NCI-H187 (cell line): ENCODE data around the gene DPEP1.
"Not testable (repeated sequence)": the region's sequence is repeated elsewhere in the genome, so short reads cannot be mapped to it uniquely, and the experiment has no call there.

ENCODE experiments used
- DNase-seq, 2 experiments: peaks; one replicate each; lab custom pipeline; 2025; lab: John Stamatoyannopoulos, UW

Gene DPEP1

DNA sequence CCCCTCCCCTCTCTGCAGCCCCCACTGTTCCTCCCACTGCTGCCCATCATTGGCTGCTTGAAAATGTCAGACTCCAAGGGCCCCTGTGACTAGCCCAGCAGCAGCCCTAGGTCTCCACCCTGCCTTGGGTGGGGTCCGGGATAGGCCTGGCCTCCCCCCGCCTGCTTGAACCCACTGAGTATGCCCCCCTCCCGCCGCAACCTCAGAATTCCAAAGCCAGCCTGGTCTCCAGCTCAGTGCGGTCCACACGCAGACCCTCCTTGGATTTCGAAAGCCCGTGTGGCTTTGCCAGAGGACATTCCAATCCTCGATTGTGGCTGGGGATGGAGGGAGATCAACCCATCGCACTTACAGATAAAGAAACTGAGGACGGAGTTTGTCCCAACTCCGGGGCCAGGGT, 6.4 kb downstream of the DPEP1 start:
- DNase-seq: no peak

DNA sequence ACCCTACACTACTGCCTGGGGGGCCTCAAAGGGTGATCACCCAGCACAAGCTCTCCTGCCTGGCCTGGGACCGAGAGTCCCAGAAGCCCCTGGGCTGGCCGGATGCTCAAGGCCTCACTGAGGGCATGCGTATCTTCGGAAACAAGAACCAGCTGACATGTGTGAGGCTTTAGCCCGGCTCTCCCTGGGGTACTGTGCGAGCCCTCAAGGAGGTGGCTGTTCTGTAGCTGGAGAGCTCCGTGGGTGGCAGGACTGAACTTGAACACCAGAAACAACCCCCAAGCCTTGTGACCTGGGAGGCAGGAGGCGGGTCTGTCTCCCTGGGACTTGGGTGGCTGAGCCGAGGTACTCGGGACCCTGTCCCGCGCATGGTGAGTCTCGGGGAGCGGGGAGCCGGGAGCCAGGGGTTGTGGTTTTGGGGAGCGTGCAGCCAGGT, 7.0 kb downstream of the DPEP1 start:
- no peak for DNase-seq

DNA sequence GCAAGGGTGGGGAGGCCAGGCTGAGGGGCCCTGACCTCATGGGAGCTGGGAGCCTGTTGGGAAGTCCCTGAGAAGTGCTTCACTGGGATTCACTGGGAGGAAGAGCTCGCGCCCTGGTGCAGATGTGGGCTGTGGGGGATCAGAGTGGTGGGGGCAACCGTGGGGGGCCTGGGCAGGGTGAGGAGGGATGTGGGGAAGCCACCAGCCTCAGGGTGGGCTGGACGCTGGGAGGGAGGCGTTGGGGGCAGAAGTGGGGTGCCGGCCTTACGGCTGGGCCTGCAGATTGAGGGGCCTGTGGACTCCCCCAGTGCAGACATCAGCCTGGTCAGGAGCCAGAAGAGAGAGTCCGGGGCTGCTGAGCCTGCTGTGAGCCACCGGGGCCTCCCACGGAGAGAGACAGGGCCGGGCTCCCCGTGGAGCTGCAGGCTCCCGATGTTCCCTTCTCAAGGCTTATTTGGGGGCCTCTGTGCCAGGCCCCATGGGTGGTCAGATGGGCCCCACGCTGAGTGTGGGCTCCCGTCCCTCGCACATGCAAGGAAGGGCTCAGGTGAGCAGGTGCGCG, 7.8 kb downstream of the DPEP1 start:
- no peak for DNase-seq

DNA sequence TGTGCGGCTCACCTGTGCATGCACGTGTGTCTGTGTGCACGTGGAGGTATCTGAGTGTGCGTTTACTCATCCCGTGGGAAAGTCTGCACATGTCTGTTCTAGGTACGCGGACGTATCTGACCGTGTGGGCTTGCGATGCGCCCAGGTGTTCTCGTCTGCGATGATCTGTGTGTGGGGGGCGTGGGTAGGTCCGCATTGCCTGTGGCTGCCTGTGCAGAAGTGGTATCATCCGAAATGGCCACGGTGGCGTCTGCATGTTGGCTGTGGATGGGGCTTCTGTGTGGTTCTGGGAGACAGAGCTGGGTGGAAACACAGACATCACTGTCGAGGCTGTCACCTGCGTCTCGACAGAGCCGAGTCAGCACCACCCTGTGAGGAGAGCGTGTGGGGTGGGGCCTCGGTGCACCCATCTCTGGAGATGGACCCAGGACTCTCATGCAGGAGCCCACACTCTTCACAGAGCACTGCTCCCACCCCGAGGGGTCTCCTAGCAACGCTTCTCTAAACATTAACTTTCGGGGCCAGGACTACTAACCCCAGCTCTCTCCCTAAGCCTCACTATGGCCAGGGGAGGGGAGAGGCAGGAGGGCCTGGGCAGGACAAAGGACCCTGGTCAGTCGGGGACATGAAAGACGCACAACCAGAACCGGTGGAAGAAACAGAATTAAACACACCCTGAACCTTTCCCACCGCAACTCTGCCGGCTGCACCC, 8.4 kb downstream of the DPEP1 start:
- no peak for DNase-seq

DNA sequence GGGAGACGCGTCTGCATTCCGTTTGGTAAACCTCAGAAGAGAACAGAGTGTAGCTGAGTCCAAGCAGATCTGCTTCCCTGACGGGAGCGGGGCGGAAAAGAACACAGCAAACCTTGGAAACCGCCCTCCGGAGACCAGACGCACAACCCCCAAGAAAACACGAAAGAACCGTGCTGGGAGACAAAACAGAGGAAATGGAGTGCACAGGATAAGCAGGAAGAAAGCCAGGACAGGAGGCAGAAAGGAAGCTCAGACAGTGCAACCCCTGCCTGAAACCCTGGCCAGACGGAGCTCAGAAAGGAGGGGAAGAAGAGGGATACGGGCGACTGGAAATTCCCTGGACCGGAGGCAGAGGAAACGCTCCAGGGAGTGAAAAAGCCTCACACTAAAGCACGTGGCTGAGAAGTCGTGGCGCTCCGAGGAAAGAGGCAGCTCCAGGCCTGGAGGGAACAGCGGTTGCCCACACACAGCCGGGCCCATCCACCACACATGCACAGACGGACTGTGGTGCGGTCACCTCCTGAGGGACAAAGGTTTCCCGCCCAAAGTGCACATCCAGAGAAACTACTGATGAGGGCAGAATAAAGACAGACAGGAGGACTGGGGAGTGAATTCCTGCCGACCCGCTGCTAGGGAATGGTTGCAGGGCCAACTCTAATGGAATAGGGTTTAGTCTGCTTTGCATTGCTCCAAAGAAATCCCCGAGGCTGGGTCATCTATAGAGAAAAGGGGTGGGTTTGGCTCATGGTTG, 10.2 kb downstream of the DPEP1 start:
- peak in 1 of 2 experiments; percentile 0 for DNase-seq

DNA sequence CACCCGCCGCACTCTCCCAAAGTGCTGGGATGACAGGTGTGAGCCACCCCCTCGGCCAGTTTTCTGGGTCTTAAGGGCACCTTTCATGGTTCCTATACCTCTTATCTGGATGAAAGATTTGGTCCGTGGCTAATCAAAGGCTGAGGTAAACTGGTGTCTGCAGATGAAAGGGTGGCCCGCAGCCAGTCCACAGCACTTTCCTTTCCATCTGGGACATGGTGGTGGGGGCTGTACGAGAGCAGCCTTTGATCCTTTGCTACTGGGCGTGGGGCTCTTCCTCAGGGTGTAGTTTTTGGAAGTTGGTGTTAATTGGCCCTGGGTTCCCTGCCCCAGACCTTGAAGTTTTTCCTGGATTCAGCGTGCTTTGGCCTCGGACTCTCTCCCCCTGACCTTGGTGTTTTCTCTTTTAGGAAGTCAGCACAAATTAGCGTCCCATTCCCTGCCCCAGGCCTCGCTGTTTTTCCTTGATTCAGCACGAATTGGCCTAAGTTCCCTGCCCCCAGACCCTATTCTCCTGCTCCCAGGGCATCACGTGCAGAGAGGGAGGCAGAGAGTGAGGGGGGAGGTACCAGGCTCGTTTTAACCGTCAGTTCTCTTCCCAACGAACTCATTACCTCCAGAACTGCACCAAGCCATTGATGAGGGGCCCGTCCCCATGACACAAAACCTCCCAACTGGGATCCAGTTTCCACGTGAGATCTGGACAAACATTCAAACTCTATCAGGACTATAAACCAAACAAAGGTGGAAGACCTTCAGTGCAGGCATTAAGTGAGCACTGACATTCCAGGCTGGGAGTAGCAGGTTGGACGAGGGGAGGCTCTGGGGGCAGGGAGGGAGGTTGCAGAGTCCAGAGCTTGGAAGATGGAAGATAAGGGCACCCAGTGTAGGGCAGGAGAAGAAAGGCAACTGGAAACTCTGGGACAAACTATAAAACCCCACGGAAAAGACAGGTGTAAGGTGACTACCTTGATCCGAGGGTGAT, 11.6 kb downstream of the DPEP1 start:
- DNase-seq: no peak

DNA sequence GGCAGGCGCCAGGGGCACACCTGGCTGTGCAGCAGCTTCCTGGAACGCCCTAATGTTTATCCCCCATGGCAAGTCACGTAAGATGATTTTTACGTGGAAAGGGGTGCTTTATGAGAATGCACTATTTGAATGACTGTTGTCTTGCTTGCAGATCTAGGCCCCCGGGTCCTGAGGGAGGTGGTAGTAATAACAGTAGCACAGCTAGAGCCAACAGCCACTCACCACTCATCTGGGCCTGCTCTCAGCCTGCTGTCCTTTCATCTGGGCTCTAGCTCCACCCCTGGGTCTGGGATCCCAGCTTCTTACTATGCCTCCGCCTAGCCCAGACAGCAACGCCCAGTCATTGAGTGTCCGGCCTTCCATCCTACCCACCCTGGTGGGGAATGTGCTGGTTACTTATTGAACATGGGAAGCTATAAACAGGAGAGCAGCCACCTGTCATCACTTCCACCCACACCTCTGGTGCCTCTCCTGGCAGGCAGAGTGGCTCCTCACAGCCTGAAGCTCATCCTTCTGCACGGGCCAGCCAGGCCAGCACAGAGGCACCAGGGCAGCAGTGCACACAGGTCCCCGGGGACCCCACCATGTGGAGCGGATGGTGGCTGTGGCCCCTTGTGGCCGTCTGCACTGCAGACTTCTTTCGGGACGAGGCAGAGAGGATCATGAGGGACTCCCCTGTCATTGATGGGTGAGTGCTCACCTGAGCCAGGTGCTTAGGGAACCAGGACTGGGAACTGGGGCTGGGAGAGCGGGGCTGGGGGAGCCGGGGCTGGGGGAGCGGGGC, 16.6 kb downstream of the DPEP1 start:
- DNase-seq: no peak

DNA sequence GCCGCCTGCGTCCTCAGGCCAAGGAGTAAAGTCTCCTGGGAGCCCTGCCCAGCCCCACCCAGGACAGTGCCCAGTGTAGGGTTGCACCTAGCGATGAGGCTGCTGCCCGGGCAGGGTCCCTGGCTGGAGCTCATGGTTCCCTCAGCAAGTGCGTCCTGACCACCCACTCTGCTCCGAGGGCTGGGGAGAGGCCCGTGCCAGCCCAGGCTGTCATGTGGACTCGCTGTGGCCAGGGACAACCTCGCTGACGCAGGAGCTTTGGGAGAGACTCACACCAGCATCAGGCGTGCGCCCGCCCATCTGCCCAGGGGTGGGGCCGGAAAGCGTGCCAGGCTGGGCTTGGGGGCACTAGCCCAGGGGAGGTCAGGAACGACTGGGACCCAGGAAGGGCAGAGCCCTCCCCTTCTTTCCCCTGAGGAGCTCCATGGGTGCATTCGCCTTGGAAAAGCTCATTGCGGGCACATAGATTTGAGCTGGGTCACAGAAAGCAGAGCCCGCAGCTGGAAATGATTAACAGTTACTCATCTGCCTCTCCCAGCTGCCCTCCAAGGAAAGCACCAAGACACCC, 19.7 kb downstream of the DPEP1 start:
- no peak for DNase-seq

DNA sequence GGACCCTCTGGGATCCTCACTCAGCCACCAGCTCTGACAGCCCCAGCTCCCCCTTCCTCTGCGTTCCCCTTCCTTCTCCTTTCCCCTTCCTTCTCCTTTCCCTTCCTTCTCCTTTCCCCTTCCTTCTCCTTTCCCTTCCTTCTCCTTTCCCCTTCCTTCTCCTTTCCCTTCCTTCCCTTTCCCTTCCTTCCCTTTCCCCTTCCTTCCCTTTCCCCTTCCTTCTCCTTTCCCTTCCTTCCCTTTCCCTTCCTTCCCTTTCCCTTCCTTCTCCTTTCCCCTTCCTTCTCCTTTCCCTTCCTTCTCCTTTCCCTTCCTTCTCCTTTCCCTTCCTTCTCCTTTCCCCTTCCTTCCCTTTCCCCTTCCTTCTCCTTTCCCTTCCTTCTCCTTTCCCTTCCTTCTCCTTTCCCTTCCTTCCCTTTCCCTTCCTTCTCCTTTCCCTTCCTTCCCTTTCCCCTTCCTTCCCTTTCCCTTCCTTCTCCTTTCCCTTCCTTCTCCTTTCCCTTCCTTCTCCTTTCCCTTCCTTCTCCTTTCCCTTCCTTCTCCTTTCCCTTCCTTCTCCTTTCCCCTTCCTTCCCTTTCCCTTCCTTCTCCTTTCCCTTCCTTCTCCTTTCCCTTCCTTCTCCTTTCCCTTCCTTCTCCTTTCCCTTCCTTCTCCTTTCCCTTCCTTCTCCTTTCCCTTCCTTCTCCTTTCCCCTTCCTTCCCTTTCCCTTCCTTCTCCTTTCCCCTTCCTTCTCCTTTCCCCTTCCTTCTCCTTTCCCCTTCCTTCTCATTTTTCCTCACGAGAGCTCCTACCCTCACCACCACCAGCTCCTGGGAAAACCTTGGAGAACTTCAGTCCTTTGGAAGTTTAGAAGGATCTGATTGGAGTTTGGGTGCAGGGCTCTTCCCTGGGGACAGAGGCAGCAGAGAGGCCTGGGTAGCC, 21.3 kb downstream of the DPEP1 start:
- DNase-seq: not testable (repeated sequence)

DNA sequence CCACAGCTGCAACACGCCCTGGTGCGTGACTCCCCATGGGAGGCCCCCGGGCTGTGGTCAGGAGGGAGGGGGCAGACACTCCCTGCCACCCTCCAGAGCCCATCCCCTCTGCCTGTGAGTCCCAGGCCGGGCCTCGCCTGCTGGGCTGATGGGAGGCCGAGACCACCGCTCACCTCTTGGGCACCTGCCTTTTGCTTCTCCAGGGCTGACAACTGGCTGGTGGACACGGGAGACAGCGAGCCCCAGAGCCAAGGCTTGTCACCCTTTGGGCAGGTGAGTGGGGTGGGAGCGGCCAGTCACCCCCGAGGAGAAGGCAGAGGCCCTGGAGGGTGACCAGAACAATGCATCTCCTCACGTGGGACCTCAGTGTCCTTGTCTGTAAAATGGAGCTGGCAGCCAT, 23.2 kb downstream of the DPEP1 start:
- no peak for DNase-seq

DNA sequence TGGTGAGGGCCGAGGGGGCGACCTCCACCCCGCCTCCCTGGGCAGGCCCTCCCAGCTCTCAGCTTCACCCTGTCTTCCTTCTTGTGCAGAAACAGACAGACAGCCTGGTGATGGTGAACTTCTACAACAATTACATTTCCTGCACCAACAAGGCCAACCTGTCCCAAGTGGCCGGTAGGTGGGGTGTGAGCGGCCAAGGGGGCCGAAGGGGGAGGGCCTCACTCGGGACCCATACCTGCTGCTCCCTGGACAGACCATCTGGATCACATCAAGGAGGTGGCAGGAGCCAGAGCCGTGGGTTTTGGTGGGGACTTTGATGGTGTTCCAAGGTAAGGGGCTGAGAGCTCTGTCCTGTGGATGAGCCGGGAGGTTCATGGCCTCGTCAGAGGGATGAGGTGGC, 23.9 kb downstream of the DPEP1 start:
- no peak for DNase-seq

DNA sequence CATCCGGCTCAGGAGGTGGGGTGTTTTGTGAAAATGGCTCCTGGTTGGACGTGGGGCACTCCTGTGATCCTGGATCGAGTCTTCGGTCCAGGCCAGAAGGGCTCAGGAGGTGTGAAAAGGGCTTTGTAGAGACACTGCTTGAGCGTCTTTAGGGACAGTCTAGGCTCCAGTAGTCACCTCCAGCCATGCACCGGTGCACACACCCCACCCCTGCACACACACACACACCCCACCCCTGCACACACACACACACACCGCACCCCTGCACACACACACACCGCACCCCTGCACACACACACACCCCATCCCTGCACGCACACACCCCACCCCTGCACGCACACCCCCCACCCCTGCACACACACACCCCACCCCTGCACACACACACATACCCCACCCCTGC, 25.0 kb downstream of the DPEP1 start:
- DNase-seq: no peak

DNA sequence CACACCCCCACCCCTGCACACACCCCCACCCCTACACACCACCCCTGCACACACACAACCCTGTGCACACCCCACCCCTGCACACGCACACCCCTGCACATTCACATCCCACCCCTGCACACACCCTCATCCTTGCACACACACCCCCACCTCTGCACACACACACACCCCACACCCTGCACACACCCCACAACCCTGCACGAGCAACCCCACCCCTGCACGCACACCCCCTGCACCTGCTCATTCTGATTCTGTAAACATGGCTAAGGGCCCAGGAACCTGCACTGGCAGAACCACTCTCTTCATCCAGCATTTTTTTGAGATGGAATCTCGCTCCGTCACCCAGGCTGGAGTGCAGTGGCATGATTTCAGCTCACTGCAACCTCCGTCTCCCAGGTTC, 25.9 kb downstream of the DPEP1 start:
- DNase-seq: no peak

DNA sequence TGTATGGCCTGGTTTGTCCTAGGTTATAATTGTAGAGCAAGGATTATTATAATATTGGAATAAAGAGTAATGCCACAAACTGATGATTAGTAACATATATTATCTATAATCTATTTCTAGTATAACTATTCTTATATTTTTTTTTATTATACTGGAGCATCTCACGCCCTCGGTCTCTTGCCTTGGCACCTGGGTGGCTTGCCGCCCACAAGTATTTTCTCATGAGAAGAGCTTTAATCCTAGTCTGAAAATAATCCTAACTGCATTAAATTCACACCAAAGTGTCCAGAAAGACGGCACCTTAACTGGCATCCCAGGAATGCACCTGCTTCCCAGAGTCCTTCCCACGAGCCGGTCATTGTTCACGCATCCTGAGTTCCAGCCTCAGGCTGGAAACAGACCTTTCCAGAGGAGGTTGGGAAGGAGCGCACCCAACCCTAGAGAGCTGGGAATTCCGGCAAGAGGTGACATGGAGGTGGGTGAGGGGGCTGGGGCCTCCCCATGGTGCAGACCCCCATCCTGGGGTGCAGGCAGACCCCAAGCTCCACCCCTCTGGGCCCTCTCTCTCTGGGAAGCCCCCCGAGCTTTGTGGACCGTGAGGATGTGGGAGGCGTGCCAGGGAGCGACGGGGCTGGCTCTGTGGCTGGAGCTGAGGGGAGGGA, 28.1 kb downstream of the DPEP1 start:
- no peak for DNase-seq

DNA sequence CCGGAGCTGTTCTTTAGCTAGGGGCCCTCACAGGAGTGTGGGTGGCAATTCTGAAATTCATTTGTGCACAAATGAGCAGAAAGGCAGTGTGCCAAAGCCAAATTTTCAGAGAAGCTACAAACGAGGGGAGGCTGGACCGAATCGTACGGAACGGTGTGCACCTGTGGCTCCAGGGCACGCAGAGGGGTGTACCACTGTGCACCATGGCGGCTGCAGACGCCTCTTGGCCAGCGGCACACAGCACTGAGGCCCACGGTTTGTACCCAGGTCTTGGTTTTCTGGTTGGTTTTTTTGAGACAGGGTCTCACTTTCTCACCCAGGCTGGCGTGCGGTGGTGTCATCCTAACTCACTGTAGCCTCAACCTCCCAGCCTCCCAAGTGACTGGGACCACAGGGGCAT, 29.1 kb downstream of the DPEP1 start:
- no peak for DNase-seq

DNA sequence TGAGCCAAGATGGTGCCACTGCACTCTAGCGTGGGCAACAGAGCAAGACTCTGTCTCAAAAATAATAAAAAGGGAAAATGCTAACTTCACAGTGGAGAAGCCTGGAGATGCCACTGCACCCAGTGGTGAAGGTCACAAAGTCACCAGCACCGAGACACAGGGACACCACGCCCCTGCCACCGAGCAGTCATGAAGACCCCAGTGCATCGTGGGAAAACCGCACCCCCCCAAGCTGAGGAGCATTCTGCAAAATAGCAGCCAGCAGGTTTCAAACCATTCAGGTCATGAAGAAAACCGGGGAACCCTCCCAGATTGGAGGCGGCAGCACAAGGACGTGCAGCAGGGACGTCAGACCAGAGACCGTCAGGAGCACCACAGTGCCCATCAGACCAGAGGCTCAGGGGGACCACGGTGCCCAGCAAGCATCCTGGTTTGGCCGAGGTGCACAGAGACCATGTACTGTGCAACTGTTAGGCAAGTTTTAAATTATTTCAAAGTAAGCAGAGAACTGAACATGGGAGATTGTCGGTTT, 30.4 kb downstream of the DPEP1 start:
- no peak for DNase-seq

DNA sequence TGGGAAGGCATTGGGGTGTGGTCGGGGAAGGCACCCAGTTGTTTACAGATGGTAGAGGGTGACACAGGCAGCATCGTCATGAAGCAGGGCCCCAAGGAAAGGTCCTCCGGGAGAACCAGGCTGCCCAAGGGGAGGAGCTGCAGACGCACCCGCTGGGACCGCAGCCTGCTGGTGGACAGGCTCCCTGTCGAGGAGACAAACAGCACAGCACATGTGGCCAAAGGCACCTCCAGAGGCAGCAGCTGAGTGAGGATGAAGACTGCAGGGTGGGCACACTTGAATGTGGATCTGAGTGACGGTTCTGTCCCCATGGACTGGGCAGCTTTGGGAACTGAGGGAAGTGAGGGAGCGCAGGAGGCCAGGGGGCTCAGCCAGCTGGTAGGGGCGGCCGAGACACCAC, 31.7 kb downstream of the DPEP1 start:
- DNase-seq: no peak

DNA sequence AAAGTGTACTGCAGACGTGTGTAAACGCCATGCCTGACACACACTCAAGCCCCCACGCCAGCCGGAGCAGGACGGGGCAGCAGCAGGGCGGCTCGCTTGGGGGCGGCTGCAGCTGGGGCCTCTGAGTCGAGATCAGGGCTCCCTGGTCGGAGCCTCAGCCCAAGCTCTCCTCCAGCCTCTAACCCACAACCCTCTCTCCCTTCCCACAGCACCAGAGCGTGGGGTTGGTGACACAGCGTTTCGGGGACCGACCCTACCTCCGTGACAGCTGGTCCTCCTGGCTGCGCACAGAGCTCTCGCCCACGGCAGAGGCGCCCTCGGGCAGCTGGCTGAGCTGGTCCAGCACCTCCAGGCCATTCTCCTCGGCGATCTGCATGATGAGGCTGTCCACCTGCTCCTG, 32.8 kb downstream of the DPEP1 start:
- no peak for DNase-seq

DNA sequence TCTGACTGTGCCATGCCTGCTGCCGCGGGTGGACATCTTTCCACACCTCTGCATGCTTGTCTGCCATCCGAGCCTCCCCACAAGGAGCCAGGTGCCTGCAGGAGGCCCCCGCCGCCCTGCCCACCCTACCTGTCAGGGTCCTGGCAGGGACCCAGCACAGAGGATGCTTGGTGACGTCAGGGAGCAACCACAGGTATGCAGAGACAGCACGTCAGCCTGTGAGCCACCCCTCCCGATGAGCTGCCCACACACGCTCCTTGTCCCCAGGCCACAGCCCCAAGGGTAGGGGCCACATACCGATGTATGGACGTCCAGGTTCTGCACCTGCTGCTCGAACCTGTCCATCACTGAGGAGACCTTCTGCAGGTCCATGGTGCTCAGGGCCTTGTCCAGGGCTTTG, 33.5 kb downstream of the DPEP1 start:
- DNase-seq: no peak
